ENCODE measurements around the gene WDR73. TPM values are rescaled to one million over a fixed set of nuclear protein-coding genes. Genes with fewer than 3 reads are reported as not detected.

WDR73 gene
- total and polyA plus RNA-seq, 12 donors, result 8.3 to 45.6 (median 32.8) TPM

DNA sequence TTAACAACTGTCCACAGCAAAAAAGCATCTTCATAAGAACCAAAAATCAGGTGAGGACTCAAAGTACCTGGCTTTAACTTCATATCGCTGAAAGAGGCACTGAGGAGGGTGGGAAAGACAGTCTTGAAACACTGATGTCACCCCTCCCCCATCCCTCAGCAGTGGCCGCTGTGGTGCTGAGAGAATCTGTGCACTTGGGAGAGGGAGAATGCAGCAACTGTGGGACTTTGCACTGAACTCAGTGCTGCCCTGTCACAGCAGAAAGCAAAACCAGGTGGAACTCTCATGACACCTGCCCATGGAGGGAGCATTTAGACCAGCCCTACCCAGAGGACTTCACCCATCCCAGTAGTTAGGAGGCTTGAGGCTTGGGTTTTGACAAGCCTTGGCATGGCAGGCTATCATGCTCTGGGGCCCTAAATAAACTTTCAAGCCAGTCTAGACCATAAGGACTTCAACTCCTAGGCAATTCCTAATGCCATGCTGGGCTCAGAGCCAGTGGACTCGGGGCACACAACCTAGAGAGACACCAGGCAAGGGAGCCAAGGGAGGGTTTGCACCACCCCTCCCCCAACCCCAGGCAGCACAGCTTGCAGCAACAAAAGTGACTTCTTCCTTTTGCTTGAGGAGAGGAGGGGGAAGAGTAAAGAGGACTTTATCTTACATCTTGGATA is 59.3 kb downstream of the WDR73 start:
- no peaks in the 10 kb centered on the region for H3K27me3 ChIP-seq
- intact Hi-C loops (cut with DNase I), result loop anchor here in 1 of 2 donors (10.0 kb wide), 1 partner anchor 340 kb away; no protein-coding TSS in a partner anchor
- 65 to 84% (median 68%) methylated on average over 2 to 3 of the region's 3 CpGs for WGBS, 4 donors
- DNase-seq, result peak in 1 of 7 donors; percentile 45
- no peaks in the 10 kb centered on the region for H3K9me3 ChIP-seq (replicated peaks in 1 of 3)
- H3K4me3 ChIP-seq, result no peak overlapping the region
- H3K4me1 ChIP-seq (replicated peaks in 1 of 2), result peaks cover under 1 to 7% of the 10 kb centered on the region in 2 donors
- TF ChIP-seq, protein P1, sequence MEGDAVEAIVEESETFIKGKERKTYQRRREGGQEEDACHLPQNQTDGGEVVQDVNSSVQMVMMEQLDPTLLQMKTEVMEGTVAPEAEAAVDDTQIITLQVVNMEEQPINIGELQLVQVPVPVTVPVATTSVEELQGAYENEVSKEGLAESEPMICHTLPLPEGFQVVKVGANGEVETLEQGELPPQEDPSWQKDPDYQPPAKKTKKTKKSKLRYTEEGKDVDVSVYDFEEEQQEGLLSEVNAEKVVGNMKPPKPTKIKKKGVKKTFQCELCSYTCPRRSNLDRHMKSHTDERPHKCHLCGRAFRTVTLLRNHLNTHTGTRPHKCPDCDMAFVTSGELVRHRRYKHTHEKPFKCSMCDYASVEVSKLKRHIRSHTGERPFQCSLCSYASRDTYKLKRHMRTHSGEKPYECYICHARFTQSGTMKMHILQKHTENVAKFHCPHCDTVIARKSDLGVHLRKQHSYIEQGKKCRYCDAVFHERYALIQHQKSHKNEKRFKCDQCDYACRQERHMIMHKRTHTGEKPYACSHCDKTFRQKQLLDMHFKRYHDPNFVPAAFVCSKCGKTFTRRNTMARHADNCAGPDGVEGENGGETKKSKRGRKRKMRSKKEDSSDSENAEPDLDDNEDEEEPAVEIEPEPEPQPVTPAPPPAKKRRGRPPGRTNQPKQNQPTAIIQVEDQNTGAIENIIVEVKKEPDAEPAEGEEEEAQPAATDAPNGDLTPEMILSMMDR (IDR thresholded peaks at IDR 0.05), result no peak
- TF ChIP-seq POLR2A (IDR thresholded peaks at IDR 0.05), result no peak
- no peak overlapping the region for H3K27ac ChIP-seq
- no peaks in the 10 kb centered on the region for H3K36me3 ChIP-seq (replicated peaks in 1 of 2)

DNA sequence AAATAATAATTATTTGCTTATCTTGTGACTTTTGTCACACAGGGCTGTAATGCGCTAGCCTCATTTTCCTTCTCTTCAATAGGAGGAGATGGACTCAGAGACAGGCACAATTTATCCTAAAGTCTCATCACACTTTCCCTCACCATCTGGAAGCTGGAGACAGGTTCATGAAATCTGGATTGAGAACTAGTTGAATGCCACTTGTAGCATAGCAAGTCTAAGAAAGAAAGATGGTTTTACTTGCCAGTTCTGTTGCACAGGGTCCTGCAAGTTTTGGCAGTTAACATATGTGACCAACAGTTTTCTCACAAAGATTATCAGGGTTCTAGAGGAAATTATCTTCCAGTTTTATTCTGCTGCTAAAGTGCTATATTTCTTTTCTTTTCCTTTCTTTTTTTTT is 62.3 kb downstream of the WDR73 start:
- DNase-seq, result no peak
- intact Hi-C loops (cut with DNase I), result loop anchor here in 1 of 2 donors (10.0 kb wide), 1 partner anchor 343 kb away; no protein-coding TSS in a partner anchor
- WGBS, 4 donors, result 95 to 98% (median 97%) methylated on average over 1 of the region's 1 CpG

GRCh38 chr15:84590406-84590805 is 63.7 kb downstream of the WDR73 start:
- TF ChIP-seq, protein P1 (IDR thresholded peaks at IDR 0.05), result no peak
- no peak for TF ChIP-seq POLR2A (IDR thresholded peaks at IDR 0.05)
- Histone ChIP-seq H3K4me3 (no peak overlapping the region), H3K27ac (no peak overlapping the region), H3K4me1 (replicated peaks in 1 of 2) (no peaks in the 10 kb centered on the region), H3K27me3 (no peaks in the 10 kb centered on the region), H3K9me3 (replicated peaks in 1 of 3) (no peaks in the 10 kb centered on the region), H3K36me3 (replicated peaks in 1 of 2) (no peaks in the 10 kb centered on the region)
- intact Hi-C loops (cut with DNase I), result loop anchor here in 1 of 2 donors (10.0 kb wide), 1 partner anchor 344 kb away; no protein-coding TSS in a partner anchor
- WGBS, 4 donors, result 78 to 83% (median 82%) methylated on average over 2 of the region's 2 CpGs
- no peak for DNase-seq

More for the DNA sequence above, 62.3 kb downstream of the WDR73 start:
- no peaks in the 10 kb centered on the region for H3K27me3 ChIP-seq
- H3K4me3 ChIP-seq, result no peak overlapping the region
- H3K27ac ChIP-seq, result no peak overlapping the region
- TF ChIP-seq, protein P1 (IDR thresholded peaks at IDR 0.05), result no peak
- no peak for TF ChIP-seq POLR2A (IDR thresholded peaks at IDR 0.05)
- no peaks in the 10 kb centered on the region for H3K9me3 ChIP-seq (replicated peaks in 1 of 3)
- H3K36me3 ChIP-seq (replicated peaks in 1 of 2), result no peaks in the 10 kb centered on the region
- no peaks in the 10 kb centered on the region for H3K4me1 ChIP-seq (replicated peaks in 1 of 2)

Other genes with a start within 250 kb of the WDR73 start
- gene ZSCAN2, start 53.3 kb downstream of the WDR73 start, total RNA-seq, result 10 to 100 TPM in 7 of 9 donors, 1 to 10 TPM in 2; 5.2 to 16.9 (median 10.9) TPM
- gene ZSCAN2, start 53.3 kb downstream of the WDR73 start, polyA plus RNA-seq, result 1 to 10 TPM; 3.8 to 5.2 (median 4.1) TPM
- 10 to 100 TPM in 7 of 9 donors, 1 to 10 TPM in 2; 6.9 to 34.1 (median 17.0) TPM for gene NMB, start 3.9 kb upstream of the WDR73 start, total RNA-seq
- gene NMB, start 3.9 kb upstream of the WDR73 start, polyA plus RNA-seq, result 10 to 100 TPM in 1 of 3 donors, 1 to 10 TPM in 2; 8.0 to 19.2 (median 10.0) TPM
- 100 to 1,000 TPM; 130 to 194 (median 168) TPM for gene SEC11A, start 61.9 kb upstream of the WDR73 start, total RNA-seq
- 100 to 1,000 TPM; 156 to 240 (median 169) TPM for gene SEC11A, start 61.9 kb upstream of the WDR73 start, polyA plus RNA-seq
- 10 to 100 TPM in 8 of 9 donors, 1 to 10 TPM in 1; 8.5 to 30.3 (median 24.9) TPM for gene ZNF592, start 94.3 kb upstream of the WDR73 start, total RNA-seq
- gene ZNF592, start 94.3 kb upstream of the WDR73 start, polyA plus RNA-seq, result 10 to 100 TPM in 2 of 3 donors, 1 to 10 TPM in 1; 8.1 to 14.6 (median 13.9) TPM
- gene ALPK3, start 163.1 kb upstream of the WDR73 start, total RNA-seq, result 10 to 100 TPM in 8 of 9 donors, 1 to 10 TPM in 1; 5.8 to 39.3 (median 16.4) TPM
- 10 to 100 TPM; 10.4 to 18.2 (median 15.4) TPM for gene ALPK3, start 163.1 kb upstream of the WDR73 start, polyA plus RNA-seq
- under 1 TPM in 5 of 9 donors, not detected in 4; 0.06 to 0.19 (median 0.14) TPM for gene SLC28A1, start 230.4 kb upstream of the WDR73 start, total RNA-seq
- gene SLC28A1, start 230.4 kb upstream of the WDR73 start, polyA plus RNA-seq, result under 1 TPM; 0.03 to 0.08 (median 0.05) TPM